Hematopoietic multipotent progenitor cell treated with erythropoietin and hydrocortisone succinate and interleukin-3 and kit ligand, for 15 days (in vitro differentiated cells): ENCODE data around the gene EBP.

Experiments used
- DNase-seq: peaks from one replicate; pipeline ENCODE4 v3.0.0-alpha.2; 2015; ENCODE audit warnings: low spot score

EBP gene

DNA sequence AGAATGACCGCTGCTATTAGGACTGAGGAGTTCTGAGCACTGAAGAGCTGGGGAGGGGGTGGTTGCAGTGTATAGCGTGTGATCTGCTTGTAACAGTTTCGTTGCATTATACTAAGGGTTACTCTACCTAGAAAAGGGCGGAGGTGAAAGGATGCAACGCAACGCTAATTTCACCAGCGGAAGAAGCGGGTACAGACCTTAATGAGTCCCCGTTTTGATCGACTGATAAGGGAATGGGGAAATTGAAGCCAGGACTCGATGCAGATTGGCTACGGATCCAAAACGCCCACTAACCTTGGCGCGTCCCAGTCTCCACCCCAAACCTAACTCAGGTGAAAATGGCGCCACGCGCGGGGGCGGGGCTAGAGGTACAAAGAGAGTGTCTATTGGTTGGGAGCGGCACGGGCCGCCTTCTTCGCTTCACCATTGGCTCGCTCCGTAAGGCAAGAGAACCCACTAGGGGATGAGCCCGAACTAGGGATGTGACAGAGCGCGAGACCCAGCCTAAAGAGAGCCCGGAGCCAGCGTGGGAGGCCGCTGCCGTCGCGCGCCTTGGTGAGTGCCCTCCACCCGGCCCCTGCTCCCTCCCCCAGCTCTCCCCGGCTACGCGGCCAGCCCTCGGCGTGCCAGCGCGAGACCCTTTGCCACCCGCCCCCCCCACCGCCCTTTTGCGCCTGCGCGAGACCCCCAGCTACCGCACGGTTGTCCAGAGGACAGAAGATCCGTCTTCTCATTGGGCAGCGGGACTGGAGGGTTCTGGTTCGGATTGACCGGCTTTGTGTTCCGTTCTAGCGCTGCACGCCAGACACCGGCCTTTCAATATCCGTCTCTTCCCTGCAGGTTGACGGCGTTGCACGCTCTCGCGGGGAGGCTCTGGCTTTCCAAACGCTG lies at the start of gene EBP:
Gene EBP (plus strand): TSS at position 456 of the 891 bp plus-strand sequence. CDS start 1,964 bp downstream, outside the sequence.
- peak; percentile 87 for DNase-seq

DNA sequence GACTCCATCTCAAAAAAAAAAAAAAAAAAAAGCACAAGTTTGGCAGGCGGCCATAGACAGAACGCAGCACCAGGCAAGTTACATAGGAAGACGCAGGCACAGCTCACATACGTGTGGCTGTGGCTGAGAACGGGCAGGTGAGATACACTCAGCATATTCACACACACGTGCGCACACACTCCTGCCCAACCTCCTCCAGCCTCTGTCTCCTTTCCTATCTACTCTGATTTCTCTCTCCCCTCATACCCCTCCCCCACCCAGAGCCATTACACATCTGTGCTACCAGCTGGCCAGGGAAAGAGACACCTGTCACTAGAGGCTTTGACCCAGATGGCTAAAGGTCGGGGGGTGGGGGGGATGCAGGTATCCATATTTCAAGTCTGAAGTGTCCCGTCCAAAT lies 49.4 kb upstream of the EBP start:
- DNase-seq: no peak

DNA sequence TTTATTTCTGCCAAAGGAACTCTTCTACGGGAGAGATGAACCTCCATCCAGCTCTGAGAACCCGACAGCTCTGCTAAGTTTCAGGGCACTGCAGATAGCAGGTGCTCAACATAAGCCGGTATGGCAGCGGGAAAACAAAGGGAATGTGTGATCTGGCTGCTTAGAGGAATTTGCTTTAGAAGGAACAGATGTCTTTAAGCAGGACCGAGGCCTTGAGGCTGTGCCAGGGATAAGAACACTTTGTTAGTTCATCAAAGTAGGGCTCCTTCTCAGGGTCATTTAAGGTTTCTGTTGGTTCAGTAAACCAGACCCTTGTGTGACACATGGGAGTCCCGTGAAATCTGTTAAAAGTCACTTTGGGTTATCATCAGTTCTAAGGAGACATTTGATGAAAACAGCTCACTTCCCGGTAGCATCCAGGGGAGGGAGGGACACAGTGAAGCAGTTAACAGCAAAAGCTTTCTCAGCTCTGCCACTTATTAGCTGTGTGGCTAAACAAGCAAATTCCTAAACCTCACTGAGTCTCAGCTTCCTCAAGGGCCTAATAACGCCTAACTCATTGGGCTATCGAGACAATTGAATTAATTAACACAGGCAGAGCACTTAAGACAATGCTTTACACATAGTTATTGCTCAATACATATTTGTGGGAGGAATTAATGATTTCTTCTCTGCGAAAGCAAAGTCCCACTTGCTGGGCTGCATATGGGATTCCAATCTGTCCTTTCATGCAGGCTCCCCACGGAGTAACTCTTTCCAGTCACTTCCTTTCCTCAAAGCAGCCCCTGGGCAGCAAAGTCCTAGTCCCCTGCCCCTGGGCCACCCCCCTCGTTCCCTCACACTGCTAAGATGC lies 48.5 kb upstream of the EBP start:
- DNase-seq: no peak

DNA sequence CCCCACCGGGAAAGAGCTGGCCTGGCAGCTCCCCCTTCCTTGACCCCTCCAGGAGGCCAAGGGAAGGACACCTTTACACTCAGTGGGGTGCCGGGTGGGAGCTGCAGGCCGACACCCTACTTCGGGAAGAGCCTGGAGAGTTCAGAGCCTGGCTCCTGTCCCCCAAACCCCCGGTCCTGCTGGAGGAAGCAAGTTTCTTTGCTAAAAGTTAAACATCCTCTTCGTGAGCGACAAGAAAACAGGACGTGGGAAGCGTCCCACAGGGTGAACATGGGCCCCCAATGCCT lies 48.0 kb upstream of the EBP start:
- no peak for DNase-seq

DNA sequence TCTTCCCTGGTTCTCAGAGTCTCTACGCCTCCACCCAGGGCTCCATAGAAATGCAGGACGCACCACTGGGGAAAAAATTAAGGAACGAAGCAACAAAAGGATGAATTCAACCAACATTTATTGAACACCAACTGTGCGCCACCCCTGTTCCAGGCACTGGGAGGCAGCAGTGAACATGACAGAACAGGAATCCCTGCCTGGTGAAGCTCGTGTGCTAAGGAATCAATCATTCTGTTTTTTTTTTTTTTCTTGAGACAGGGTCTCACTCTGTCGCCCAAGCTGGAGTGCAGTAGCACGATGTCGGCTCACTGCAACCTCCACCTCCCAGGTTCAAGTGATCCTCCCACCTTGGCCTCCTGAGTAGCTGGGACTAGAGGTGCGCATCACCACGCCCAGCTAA lies 47.5 kb upstream of the EBP start:
- peak; percentile 5 for DNase-seq

DNA sequence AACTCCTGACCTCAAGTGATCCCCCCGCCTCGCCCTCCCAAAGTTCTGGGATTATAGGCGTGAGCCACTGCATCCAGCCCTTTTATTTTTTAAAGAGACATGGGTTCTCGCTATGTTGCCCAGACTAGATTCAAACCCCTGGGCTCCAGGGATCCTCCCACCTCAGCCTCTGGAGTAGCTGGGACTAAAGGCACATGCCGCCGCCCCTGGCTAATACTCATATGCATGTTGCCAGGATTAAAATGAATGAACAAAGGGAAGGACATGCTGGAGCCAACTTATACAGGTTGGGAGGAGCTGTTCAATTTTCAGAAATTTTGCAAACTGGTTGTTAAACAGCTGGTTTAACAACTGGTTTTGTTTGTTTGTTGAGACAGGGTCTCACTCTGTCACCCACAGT lies 47.0 kb upstream of the EBP start:
- no peak for DNase-seq

DNA sequence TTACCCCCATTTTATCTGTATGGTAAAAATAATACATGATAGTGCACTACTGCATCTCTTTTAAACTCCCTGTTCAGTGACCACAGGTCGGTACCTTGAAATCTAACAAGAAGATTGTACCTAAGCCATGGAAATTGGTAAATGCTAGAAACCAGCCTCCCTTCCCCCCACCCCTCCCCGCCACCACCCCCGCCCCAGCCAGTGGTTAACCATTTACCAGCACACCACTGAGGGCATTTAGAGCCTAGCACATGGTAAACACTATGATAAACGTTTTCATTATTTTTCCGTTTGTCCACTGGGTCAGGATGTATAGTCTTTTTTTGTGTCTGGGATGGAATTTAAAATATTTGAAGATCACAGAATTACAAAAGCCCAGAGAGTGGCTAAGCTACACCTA lies 46.3 kb upstream of the EBP start:
- DNase-seq: no peak

DNA sequence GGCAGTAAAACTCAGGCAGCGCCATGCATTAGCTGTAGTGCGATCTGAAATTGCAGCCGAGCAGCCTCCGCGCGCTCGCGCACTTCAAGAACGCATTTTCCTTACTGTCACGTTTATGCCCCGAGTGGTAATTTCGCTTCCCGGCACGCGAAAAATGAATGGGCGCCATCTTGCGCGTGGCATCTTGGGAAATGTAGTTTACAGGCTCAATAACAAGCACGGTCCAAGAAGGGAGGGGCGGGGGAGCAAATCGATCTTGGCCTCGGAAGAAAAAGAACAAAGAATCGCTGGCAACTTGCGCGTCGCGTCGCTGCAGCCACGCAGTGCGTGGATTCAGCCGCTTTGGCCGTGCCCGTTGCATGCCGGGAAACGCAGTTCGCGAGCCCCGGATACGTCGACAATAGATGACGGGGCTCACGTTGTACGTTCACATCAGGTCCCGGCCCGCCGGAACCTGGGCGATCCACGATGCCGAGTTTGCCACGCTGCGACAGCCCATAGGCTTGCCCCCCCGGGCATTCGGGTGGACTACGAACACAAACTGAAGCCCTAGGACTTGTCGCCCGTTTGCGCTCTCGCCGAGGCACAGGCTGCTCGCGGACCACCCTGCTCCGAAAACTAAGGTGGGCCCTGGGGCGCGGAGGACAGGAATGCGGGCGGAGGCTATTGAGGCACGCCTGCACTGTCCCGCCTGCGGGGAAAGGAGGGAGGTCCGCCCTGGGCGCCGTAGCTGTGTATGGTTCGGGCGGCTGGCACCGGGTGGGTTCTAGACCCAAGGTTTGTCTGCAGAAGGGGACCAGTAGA lies 45.6 kb upstream of the EBP start, which contains the start of gene FTSJ1:
Gene FTSJ1 (plus strand): TSS at position 426 of the 804 bp plus-strand sequence. CDS start 1,849 bp downstream, outside the sequence.
- peak; percentile 76 for DNase-seq

DNA sequence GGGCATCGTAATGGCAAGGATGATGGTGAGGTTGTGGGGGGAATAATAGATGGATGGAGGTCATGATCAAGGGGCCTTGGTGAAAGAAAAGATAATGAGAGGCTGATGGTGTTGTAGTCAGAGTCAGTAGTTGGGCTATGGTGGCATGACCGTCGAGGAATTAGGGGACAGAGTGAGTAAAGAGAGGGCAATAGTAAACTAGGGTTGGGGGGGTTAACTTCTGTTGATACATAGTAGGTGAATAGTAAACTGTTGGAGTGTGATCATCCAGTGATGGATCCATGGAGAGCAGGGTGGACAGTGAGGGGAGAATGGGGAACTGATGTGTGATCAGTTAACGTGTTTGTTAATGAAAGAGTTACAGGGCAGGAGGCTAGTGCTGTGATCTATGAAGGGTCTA lies 44.7 kb upstream of the EBP start:
- DNase-seq: no peak

DNA sequence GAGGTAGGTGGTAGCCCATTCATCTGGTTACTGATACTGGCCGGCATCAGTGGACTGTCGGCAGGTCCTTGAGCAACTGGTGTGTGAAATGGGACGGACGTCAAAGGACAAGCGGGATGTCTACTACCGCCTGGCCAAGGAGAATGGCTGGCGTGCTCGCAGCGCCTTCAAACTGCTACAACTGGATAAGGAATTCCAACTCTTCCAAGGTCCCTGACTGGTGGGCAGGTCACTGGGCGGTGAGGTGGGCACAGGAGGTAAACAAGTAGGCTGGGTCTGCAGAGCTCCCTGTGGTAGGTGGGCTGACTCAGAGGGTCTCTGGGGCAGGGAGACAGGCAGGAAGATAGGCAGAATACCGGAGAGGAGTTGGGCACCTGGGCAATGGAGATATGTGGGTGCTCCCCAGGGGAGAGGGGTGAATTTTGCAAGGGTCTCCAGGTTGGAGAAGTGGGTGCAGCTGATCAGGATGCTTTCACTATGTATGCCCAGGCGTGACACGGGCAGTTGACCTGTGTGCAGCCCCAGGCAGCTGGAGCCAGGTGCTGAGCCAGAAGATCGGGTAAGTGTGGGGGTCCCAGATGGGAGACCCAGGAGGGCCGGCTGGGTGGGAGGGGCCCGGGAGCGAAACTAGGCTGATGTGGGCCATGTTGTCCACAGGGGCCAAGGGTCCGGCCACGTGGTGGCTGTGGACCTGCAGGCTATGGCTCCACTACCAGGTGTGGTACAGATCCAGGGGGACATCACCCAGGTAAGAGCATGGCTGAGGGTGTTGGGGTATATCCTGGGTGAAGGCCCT lies 43.5 kb upstream of the EBP start:
- DNase-seq: no peak

DNA sequence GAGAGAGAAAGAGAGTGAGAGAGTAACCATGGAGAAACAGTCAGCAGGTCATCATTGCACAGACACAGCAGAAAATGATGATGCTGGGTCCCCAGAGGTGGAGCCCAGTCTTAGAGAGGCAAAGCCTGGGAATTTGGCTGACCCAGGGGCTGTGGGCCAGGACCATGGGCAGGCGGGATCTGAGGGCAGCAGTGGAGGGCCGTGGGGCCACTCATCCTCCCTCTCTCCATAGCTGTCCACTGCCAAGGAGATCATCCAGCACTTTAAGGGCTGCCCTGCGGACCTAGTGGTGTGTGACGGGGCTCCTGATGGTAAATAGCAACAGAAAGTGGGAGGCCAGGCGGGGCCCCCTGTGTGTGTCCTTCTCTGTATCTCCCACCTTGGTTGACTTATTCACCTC lies 42.8 kb upstream of the EBP start:
- DNase-seq: no peak

DNA sequence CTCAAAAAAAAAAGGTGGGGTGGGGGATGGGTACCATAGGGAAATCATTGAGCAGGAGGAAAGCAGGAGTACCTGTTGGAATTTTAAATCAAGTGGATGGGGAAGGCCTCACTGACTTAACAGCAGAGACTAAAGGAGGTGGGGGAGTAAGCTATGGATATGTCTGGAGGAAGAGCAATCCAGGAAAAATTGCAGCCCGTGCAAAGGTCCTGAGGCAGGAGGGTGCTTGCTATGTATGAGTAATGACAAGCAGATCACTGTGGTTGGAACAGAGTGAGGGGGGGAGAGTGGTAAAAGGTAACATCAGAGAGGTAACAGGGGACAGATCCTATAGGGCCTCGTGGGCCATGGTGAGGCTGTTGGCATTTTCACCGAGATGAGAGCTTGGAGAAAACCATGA lies 41.5 kb upstream of the EBP start:
- DNase-seq: no peak

DNA sequence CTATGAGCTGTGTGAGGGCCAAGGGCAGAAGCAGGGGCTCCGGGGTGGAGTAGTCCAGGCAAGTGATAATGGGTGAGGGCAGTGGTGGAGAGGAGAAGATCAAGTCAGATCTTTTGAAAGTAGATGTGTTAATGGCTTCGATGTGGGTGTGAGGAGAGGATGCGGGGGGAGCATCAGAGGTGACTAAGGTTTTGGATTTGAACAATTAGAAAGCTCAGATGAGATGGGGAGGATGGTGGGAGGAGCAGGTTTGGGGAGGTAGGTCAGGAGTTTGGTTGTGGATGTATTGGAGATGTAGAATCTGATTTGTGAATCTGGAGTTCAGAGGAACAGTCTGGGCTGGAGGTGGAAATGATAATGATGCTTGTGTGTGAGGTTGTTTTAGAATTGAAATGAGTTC lies 41.0 kb upstream of the EBP start:
- no peak for DNase-seq

DNA sequence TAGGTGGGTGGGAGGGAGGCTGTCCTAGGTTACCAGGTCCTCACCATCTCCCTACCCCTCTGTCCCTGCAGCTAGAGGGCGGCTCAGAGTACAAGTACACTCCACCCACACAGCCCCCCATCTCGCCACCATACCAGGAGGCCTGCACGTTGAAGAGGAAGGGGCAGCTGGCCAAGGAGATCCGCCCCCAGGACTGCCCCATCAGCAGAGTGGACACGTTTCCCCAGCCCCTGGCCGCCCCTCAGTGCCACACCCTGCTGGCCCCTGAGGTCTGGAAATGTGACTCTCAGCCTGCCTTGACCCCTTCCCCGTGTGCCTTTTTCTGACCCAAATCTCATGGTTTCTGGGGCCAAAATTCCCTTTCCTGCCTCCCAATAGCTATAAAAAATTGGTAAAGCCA lies 39.1 kb upstream of the EBP start:
- DNase-seq: no peak

DNA sequence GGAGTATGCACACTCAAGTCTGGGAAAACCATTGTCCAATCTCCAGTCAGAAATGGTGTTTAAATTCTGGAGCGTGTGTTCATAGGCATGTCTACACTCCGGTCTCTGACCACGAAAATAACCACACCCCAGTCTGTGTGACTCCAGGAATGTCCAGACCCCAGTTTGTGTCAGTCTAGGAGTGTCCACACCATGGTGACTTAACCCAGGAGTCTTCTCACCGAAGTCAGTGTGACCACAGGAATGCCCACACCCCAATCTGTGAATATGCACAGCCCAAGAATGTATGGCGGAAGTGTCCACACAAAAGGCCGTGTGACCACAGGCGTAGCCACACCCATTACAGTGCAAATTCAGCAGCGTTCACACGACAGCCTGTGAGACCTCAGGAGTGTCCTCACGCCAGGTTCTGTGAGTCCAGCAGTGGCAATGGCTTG lies 34.2 kb upstream of the EBP start:
- no peak for DNase-seq

DNA sequence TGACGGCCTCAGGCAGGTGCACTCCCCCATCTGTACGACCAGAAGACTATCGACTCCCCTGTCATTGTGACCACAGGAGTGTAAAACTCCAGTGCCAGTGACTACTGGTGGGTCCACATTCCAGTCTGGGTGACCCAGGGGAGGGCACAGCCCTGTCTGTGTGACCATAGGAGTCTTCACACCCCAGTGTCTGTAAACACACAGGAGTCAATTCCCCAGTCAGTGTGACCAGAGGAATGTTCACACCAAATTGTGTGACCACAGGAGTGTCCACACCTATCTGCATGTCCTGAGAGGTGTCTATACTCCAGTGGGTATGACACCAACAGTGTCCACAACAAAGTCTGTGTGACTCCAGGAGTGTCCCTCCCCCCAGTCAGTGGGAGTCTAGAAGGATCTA lies 33.6 kb upstream of the EBP start:
- no peak for DNase-seq

DNA sequence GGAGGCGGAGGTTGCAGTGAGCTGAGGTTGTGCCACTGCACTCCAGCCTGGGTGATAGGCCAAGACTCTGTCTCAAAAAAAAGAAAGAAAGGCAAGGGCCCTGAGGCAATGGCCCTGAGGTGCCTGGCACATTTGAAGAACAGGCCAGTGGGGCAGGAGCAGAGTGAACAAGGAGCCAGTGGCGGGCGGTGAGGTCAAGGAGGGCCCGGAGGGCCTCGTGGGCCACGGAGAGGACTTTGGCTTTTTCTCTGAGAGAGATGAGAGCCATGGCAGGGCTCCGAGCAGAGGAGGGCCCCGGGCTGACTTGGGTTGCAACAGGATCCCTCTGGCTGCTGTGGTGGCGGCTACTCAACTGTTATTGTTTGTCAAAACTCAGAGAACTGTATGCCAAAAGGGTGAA lies 32.3 kb upstream of the EBP start:
- no peak for DNase-seq

DNA sequence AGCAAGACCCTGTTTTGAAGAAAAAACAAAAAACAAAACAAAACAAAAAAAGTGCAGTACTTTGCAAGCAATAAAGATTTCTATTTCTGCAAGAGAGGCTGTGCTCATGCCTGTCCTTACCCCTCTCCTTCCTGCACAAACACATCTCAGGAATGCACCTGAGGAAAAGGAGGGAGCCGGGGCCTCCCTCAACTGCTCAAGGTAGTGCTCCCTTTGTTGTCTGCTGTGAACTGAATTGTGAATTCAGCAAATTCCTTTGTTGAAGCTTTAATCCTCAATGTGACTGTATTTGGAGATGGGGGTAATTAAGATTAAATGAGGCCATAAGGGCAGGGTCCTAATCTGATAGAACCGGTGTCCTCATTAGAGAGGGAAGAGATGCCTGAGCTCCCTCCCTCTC lies 31.7 kb upstream of the EBP start:
- DNase-seq: no peak

DNA sequence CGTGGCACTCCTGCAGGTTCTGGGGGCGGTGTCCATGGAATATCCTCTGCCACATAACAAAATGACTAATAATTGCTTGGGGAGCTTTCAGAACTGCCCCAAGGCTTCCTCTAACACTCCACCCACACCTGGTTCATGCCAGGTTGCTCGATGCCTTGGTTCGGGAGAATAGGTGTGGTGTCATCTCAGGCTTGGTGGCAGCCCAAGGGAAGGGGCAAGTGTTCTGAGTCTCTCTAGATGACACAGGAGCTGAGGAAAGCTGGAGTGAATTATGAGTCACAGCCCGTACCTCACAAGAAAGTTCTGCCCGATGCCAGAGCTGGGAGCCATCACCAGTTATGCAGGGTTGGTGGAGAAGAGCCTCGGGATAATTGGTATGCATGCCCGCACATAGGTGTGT lies 30.9 kb upstream of the EBP start:
- DNase-seq: no peak

DNA sequence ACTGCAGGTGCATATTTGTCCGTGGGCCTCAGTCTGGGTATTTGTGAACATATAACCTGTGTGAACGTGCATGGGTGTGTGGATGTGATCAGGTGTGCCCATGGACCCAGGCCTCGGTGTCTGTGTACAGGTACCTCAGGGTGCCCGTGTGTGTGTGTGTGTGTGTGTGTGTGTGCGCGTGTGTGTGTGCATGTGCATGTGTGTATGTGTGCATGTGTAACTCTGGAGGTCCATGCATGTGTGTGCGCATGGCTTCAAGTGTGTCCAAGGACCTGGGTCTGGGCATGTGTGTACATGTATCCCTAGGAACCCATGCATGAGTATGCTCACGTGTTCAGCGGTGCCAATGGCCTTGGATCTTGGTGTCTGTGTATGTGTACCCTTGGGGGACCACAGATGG lies 29.8 kb upstream of the EBP start:
- no peak for DNase-seq

DNA sequence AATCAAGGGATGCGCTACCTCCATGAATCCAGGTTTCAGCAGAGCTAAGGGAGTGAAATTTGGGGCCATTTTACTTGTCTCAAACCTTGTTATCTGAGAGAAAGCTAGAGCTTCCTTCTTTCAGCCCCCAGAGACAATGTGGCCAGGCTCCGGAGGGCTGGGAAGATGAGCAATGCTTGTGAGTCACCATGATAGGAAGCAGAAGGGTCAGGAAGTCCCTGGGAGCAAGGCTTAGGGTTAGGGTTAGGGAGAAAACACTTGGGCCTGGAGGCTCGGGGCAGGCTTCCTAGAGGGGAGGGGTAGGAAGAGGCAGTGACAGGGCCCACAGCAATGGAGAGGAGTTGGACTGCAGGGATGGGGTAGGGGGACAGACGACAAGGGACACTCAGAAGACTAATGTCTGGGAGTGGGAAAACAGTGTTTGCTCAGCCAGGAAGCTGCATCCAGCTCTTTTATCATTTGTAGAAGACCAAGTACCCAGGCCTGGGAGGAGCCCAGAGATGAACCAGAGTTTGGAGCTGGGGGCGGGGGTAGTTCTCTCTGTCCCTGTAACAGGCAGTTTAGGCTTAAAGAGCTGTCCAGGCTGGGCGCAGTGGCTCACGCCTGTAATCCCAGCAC lies 29.2 kb upstream of the EBP start:
- DNase-seq: no peak
